Measurements from ENCODE around the gene SLC6A20.

Gene SLC6A20

GRCh38 chr3:45777111-45777745 is 19.1 kb downstream of the SLC6A20 start:
- no peak for ATAC-seq
- H3K4me3 Mint-ChIP-seq, result no peak overlapping the region
- H3K4me1 Mint-ChIP-seq, result no peaks in the 10 kb centered on the region

GRCh38 chr3:45776611-45777010 is 19.7 kb downstream of the SLC6A20 start:
- Mint-ChIP-seq H3K9me3 (no peaks in the 10 kb centered on the region), H3K4me3 (no peak overlapping the region), H3K27me3 (peaks cover 8% of the 10 kb centered on the region), H3K36me3 (no peaks in the 10 kb centered on the region), H3K4me1 (no peaks in the 10 kb centered on the region), H3K27ac (no peak overlapping the region)
- no peak for ATAC-seq

More at GRCh38 chr3:45777111-45777745, 19.1 kb downstream of the SLC6A20 start:
- Mint-ChIP-seq H3K36me3 (no peaks in the 10 kb centered on the region), H3K9me3 (no peaks in the 10 kb centered on the region), H3K27ac (no peak overlapping the region), H3K27me3 (peaks cover 2% of the 10 kb centered on the region)

GRCh38 chr3:45776301-45776595 is 20.1 kb downstream of the SLC6A20 start:
- Mint-ChIP-seq H3K27ac (no peak overlapping the region), H3K27me3 (peaks cover 12% of the 10 kb centered on the region), H3K9me3 (no peaks in the 10 kb centered on the region), H3K36me3 (no peaks in the 10 kb centered on the region), H3K4me1 (no peaks in the 10 kb centered on the region), H3K4me3 (no peak overlapping the region)
- ATAC-seq, result no peak

GRCh38 chr3:45775571-45776300 is 20.6 kb downstream of the SLC6A20 start:
- no peak for ATAC-seq
- Mint-ChIP-seq H3K4me3 (no peak overlapping the region), H3K27me3 (peaks cover 17% of the 10 kb centered on the region), H3K27ac (no peak overlapping the region), H3K9me3 (no peaks in the 10 kb centered on the region), H3K36me3 (no peaks in the 10 kb centered on the region), H3K4me1 (no peaks in the 10 kb centered on the region)

GRCh38 chr3:45774581-45775521 is 21.5 kb downstream of the SLC6A20 start:
- no peaks in the 10 kb centered on the region for H3K36me3 Mint-ChIP-seq
- no peak for ATAC-seq
- no peaks in the 10 kb centered on the region for H3K9me3 Mint-ChIP-seq
- H3K27me3 Mint-ChIP-seq, result peaks cover 17% of the 10 kb centered on the region
- no peaks in the 10 kb centered on the region for H3K4me1 Mint-ChIP-seq
- no peak overlapping the region for H3K27ac Mint-ChIP-seq
- H3K4me3 Mint-ChIP-seq, result no peak overlapping the region

GRCh38 chr3:45773714-45774449 is 22.5 kb downstream of the SLC6A20 start:
- no peaks in the 10 kb centered on the region for H3K4me1 Mint-ChIP-seq
- no peaks in the 10 kb centered on the region for H3K9me3 Mint-ChIP-seq
- H3K4me3 Mint-ChIP-seq, result no peak overlapping the region
- H3K36me3 Mint-ChIP-seq, result no peaks in the 10 kb centered on the region
- H3K27ac Mint-ChIP-seq, result no peak overlapping the region
- peaks cover 17% of the 10 kb centered on the region for H3K27me3 Mint-ChIP-seq
- no peak for ATAC-seq

- ATAC-seq, result no peak
- Mint-ChIP-seq H3K9me3 (no peaks in the 10 kb centered on the region), H3K27me3 (peaks cover 21% of the 10 kb centered on the region), H3K4me1 (no peaks in the 10 kb centered on the region), H3K27ac (no peak overlapping the region), H3K36me3 (no peaks in the 10 kb centered on the region), H3K4me3 (no peak overlapping the region)
These were observed 23.3 kb downstream of the SLC6A20 start for GRCh38 chr3:45773072-45773471.

- Mint-ChIP-seq H3K4me1 (no peaks in the 10 kb centered on the region), H3K27me3 (peaks cover 27% of the 10 kb centered on the region), H3K4me3 (no peak overlapping the region), H3K36me3 (peaks cover 2% of the 10 kb centered on the region), H3K27ac (no peak overlapping the region), H3K9me3 (peaks cover 2% of the 10 kb centered on the region)
- ATAC-seq, result peak; percentile 69
These were observed 23.8 kb downstream of the SLC6A20 start for GRCh38 chr3:45772341-45773035.

GRCh38 chr3:45771831-45772230 is 24.5 kb downstream of the SLC6A20 start:
- Mint-ChIP-seq H3K36me3 (peaks cover 6% of the 10 kb centered on the region), H3K4me1 (no peaks in the 10 kb centered on the region), H3K9me3 (peaks cover 5% of the 10 kb centered on the region), H3K27me3 (peaks cover 31% of the 10 kb centered on the region), H3K27ac (no peak overlapping the region), H3K4me3 (no peak overlapping the region)
- no peak for ATAC-seq

- no peaks in the 10 kb centered on the region for H3K4me1 Mint-ChIP-seq
- peaks cover 5% of the 10 kb centered on the region for H3K9me3 Mint-ChIP-seq
- H3K27me3 Mint-ChIP-seq, result peaks cover 31% of the 10 kb centered on the region
- peaks cover 6% of the 10 kb centered on the region for H3K36me3 Mint-ChIP-seq
- no peak for ATAC-seq
- H3K4me3 Mint-ChIP-seq, result no peak overlapping the region
- H3K27ac Mint-ChIP-seq, result no peak overlapping the region
These were observed 25.1 kb downstream of the SLC6A20 start for GRCh38 chr3:45771166-45771775.

GRCh38 chr3:45765958-45766357 is 30.4 kb downstream of the SLC6A20 start:
- peaks cover 5% of the 10 kb centered on the region for H3K9me3 Mint-ChIP-seq
- H3K27ac Mint-ChIP-seq, result no peak overlapping the region
- no peak overlapping the region for H3K4me3 Mint-ChIP-seq
- H3K4me1 Mint-ChIP-seq, result peaks cover 6% of the 10 kb centered on the region
- peaks cover 6% of the 10 kb centered on the region for H3K36me3 Mint-ChIP-seq
- H3K27me3 Mint-ChIP-seq, result peaks cover 41% of the 10 kb centered on the region
- no peak for ATAC-seq

- Mint-ChIP-seq H3K36me3 (peaks cover 6% of the 10 kb centered on the region), H3K9me3 (peaks cover 5% of the 10 kb centered on the region), H3K4me1 (peaks cover 6% of the 10 kb centered on the region), H3K4me3 (no peak overlapping the region), H3K27me3 (peaks cover 45% of the 10 kb centered on the region), H3K27ac (no peak overlapping the region)
- ATAC-seq, result no peak
These were observed 31.0 kb downstream of the SLC6A20 start for GRCh38 chr3:45765266-45765851.

GRCh38 chr3:45763303-45763675 is 33.0 kb downstream of the SLC6A20 start:
- Mint-ChIP-seq H3K9me3 (peaks cover 5% of the 10 kb centered on the region), H3K27ac (no peak overlapping the region), H3K27me3 (peaks cover 55% of the 10 kb centered on the region), H3K4me1 (peaks cover 6% of the 10 kb centered on the region), H3K36me3 (peaks cover 6% of the 10 kb centered on the region), H3K4me3 (no peak overlapping the region)
- ATAC-seq, result no peak
